H1 (cell line): ENCODE data around the gene TOB2.

Source experiments
- CHD2 ChIP-seq: IDR thresholded peaks from 2 replicates; pipeline ENCODE4 v1.6.1; 2012; ENCODE audit warnings: low read length, improper control_type of control experiment
- TF ChIP-seq, protein P1 (sequence below), 3 experiments: IDR thresholded peaks; 1 replicate in 2 of 3; 2 replicates in 1 of 3; pipeline versions ENCODE4 v1.5.1 to v1.6.1; 2011; ENCODE audit warnings: low read length in 3 of 3, mild to moderate bottlenecking in 3 of 3, inconsistent platforms in 2 of 3, low read depth in 1 of 3, moderate library complexity in 1 of 3; ENCODE audit not compliant: insufficient read depth in 1 of 3; ENCODE audit errors: control extremely low read depth in 1 of 3

DNA sequence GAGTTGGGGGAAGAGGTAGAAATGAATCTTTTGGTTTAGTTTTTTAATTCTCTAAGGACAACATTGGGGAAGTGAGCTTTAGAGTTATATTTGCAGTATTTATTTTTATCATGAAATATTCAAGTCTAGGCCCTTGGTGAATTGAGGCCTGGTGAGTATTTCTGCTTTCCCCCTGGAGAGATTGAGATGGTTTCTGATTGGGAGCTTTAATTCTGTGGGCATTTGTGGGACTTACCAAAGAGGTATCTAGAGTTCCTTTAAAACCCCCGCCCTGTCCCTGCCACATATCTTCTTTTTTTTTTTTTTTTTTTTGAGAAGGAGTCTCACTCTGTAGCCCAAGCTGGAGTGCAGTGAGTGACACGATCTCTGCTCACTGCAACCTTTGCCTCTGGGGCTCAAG is 31.9 kb upstream of the TOB2 start:
- TF ChIP-seq, protein P1, sequence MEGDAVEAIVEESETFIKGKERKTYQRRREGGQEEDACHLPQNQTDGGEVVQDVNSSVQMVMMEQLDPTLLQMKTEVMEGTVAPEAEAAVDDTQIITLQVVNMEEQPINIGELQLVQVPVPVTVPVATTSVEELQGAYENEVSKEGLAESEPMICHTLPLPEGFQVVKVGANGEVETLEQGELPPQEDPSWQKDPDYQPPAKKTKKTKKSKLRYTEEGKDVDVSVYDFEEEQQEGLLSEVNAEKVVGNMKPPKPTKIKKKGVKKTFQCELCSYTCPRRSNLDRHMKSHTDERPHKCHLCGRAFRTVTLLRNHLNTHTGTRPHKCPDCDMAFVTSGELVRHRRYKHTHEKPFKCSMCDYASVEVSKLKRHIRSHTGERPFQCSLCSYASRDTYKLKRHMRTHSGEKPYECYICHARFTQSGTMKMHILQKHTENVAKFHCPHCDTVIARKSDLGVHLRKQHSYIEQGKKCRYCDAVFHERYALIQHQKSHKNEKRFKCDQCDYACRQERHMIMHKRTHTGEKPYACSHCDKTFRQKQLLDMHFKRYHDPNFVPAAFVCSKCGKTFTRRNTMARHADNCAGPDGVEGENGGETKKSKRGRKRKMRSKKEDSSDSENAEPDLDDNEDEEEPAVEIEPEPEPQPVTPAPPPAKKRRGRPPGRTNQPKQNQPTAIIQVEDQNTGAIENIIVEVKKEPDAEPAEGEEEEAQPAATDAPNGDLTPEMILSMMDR (IDR thresholded peaks at IDR 0.05; ENCODE audit: control extremely low read depth in 1 of 3, insufficient read depth in 1 of 3, low read depth in 1 of 3, low read length in 3 of 3): no peak
- no peak for TF ChIP-seq CHD2
